HG03378 (cell line): ENCODE results near the gene HLCS.

Experiments used
- ATAC-seq: cut with Tn5 transposase; IDR thresholded peaks from one replicate; pipeline ENCODE4 v1.9.1; 2021; ENCODE audit warnings: mild to moderate bottlenecking, moderate library complexity; ENCODE audit not compliant: unreplicated experiment

Gene HLCS

GRCh38 chr21:36728371-36729111, 237.9 kb downstream of the HLCS start:
- ATAC-seq = no peak

GRCh38 chr21:36727866-36728265, 238.6 kb downstream of the HLCS start:
- ATAC-seq = no peak

- no peak for ATAC-seq
Observed at GRCh38 chr21:36725793-36726386, 240.6 kb downstream of the HLCS start.

GRCh38 chr21:36724660-36725059, 241.8 kb downstream of the HLCS start:
- no peak for ATAC-seq

GRCh38 chr21:36723371-36723881, 243.0 kb downstream of the HLCS start:
- no peak for ATAC-seq

GRCh38 chr21:36722370-36723368, 243.8 kb downstream of the HLCS start:
- ATAC-seq = no peak

- ATAC-seq = no peak
Observed at GRCh38 chr21:36721817-36722216, 244.7 kb downstream of the HLCS start.

GRCh38 chr21:36719614-36720013, 246.9 kb downstream of the HLCS start:
- no peak for ATAC-seq

- ATAC-seq = no peak
Observed at GRCh38 chr21:36718951-36719501, 247.4 kb downstream of the HLCS start.

GRCh38 chr21:36717976-36718375, 248.5 kb downstream of the HLCS start:
- no peak for ATAC-seq

GRCh38 chr21:36716836-36717235, 249.6 kb downstream of the HLCS start:
- ATAC-seq = no peak

- no peak for ATAC-seq
Observed at GRCh38 chr21:36716387-36716786, 250.1 kb downstream of the HLCS start.

GRCh38 chr21:36713746-36714145, 252.7 kb downstream of the HLCS start:
- ATAC-seq = no peak

- ATAC-seq = no peak
Observed at GRCh38 chr21:36710729-36711048, 255.8 kb downstream of the HLCS start.

- no peak for ATAC-seq
Observed at GRCh38 chr21:36709868-36710728, 256.4 kb downstream of the HLCS start.

GRCh38 chr21:36709030-36709867, 257.2 kb downstream of the HLCS start:
- no peak for ATAC-seq

- no peak for ATAC-seq
Observed at GRCh38 chr21:36708286-36709029, 258.0 kb downstream of the HLCS start.

GRCh38 chr21:36707763-36708285, 258.6 kb downstream of the HLCS start:
- no peak for ATAC-seq
